HepG2 (cell line): Measurements from ENCODE around the gene SEM1.

Experiments used
- CTCF ChIP-seq: sonication (generic); formaldehyde crosslinking; IDR thresholded peaks from 2 replicates; pipeline ENCODE4 v1.5.0; 2020; ENCODE audit warnings: mild to moderate bottlenecking, missing genetic modification reagents, moderate library complexity
- ZNF232 ChIP-seq: sonication (generic); formaldehyde crosslinking; IDR thresholded peaks from 2 replicates; pipeline ENCODE4 v1.4.0; 2020; ENCODE audit warnings: missing genetic modification reagents, borderline replicate concordance
- TF ChIP-seq, protein P1 (sequence below): sonication (generic); formaldehyde crosslinking; IDR thresholded peaks from 2 replicates; pipeline ENCODE4 v1.5.0; 2020; ENCODE audit warnings: missing genetic modification reagents, mild to moderate bottlenecking, borderline replicate concordance

- TF ChIP-seq, protein P1, sequence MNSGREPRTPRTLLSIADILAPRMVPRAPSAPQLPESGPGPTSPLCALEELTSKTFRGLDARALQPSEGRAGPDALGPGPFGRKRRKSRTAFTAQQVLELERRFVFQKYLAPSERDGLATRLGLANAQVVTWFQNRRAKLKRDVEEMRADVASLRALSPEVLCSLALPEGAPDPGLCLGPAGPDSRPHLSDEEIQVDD (CRISPR knock-in tag), result no peak
- TF ChIP-seq CTCF, result no peak
- no peak for TF ChIP-seq ZNF232
These were observed 59.7 kb downstream of the SEM1 start for GRCh38 chr7:96649981-96650380.
